GM12891 (cell line): ENCODE results near the gene CSNK1G1.

ENCODE experiments used
- POLR2A ChIP-seq: IDR thresholded peaks from 2 replicates; pipeline ENCODE4 v1.6.1; 2011; ENCODE audit warnings: low read depth, low read length, control low read depth
- POLR2AphosphoS5 ChIP-seq: IDR thresholded peaks from 2 replicates; pipeline ENCODE4 v1.6.1; 2011; ENCODE audit warnings: low read depth, low read length, control low read depth
- TAF1 ChIP-seq: IDR thresholded peaks from 2 replicates; pipeline ENCODE4 v1.6.1; 2011; ENCODE audit warnings: low read depth, low read length, control low read depth

- no peak for TF ChIP-seq POLR2A
- no peak for TF ChIP-seq TAF1
- TF ChIP-seq POLR2AphosphoS5, result no peak
Measured at GRCh38 chr15:64349375-64349774, 6.6 kb downstream of the CSNK1G1 start.
